Kidney (tissue), 14 donors: ENCODE measurements around the gene MYO10. TPM values are rescaled to one million over a fixed set of nuclear protein-coding genes. Genes with fewer than 3 reads are reported as not detected.

Experiments
- DNase-seq, 5 donors: peaks; one replicate each; pipeline ENCODE4 v3.0.0-alpha.2; 2013 to 2020
- FAIRE-seq: peaks from 2 replicates; lab custom pipeline; 2012; peaks lifted over from hg19 to GRCh38; lab: Jason Lieb, UNC
- H3K27ac ChIP-seq, 2 donors: one replicate each; pipeline ENCODE4 v1.7.0; 2013; ENCODE audit warnings: low read depth in 2 of 2, low read length in 2 of 2, inconsistent platforms in 1 of 2
- H3K27me3 ChIP-seq: one replicate; pipeline ENCODE4 v1.7.1; 2013; ENCODE audit warnings: low read length, inconsistent platforms; ENCODE audit not compliant: control insufficient read depth, insufficient read depth
- H3K36me3 ChIP-seq, 3 donors: one replicate each; pipeline versions ENCODE4 v1.7.0 to v1.7.1; 2013; ENCODE audit warnings: low read length in 3 of 3, control low read depth in 1 of 3, inconsistent platforms in 1 of 3; ENCODE audit not compliant: insufficient read depth in 3 of 3, control insufficient read depth in 2 of 3
- H3K4me1 ChIP-seq, 3 donors: one replicate each; pipeline versions ENCODE4 v1.7.0 to v1.7.1; 2013; ENCODE audit warnings: low read length in 3 of 3, inconsistent platforms in 1 of 3, low read depth in 1 of 3; ENCODE audit not compliant: control insufficient read depth in 2 of 3, insufficient read depth in 2 of 3
- H3K4me3 ChIP-seq, 3 donors: one replicate each; pipeline versions ENCODE4 v1.7.0 to v1.8.1; 2013; ENCODE audit warnings: low read length in 3 of 3, control low read depth in 1 of 3, inconsistent platforms in 1 of 3
- H3K9ac ChIP-seq, 3 donors: one replicate each; pipeline versions ENCODE4 v1.7.0 to v1.7.1; 2013; ENCODE audit warnings: low read length in 3 of 3, control low read depth in 1 of 3, inconsistent platforms in 1 of 3
- H3K9me3 ChIP-seq, 3 donors: one replicate each; pipeline versions ENCODE4 v1.7.0 to v1.7.1; 2013; ENCODE audit warnings: low read length in 3 of 3, control low read depth in 1 of 3, inconsistent platforms in 1 of 3; ENCODE audit not compliant: control insufficient read depth in 2 of 3, insufficient read depth in 1 of 3
- CTCF ChIP-seq: IDR thresholded peaks from 3 replicates; pipeline ENCODE4 v1.5.1; 2012; ENCODE audit warnings: mild to moderate bottlenecking, moderate library complexity, borderline replicate concordance; ENCODE audit not compliant: insufficient read depth; ENCODE audit errors: extremely low read depth
- intact Hi-C: fragments of 100-400 bp; cut with DNase I; formaldehyde crosslinking; loops from one replicate; pipeline ENCODE4 v1.11.1; 2022
- polyA plus RNA-seq: library from polyadenylated mRNA; stranded (reverse); fragments of 350-450 nt; fragmentation: Illumina TruSeq; extraction: RNeasy Lipid Tissue Mini Kit (QIAGEN cat#74804); gene quantifications from one replicate; pipeline ENCODE4 v1.2.3, GENCODE V29; 2014; ENCODE audit warnings: low read depth, low replicate concordance; ENCODE audit not compliant: insufficient read depth
- total RNA-seq: library from RNA; stranded (reverse); fragmentation: NEBNext Ultra II Directional; extraction: Animal tissue kit (Norgen Biotek cat#: 25700); gene quantifications from one replicate; pipeline ENCODE4 v1.2.1, GENCODE V29; 2021
- donor health status: control.
- donor health status: control.
- donor health status: control.
- donor health status: control.
- donor health status: control.
- donor health status: DM: yes; HTN: yes; CAD: no.
- donor health status: Normal renal cell carcinoma (clear cell type).

The MYO10 gene
- total and polyA plus RNA-seq, 2 donors from 2014 or later: 7.6 to 52.4 TPM

- Histone ChIP-seq H3K27me3 (no peaks in the 10 kb centered on the region), H3K4me3 (no peak overlapping the region), H3K4me1 (peaks cover 0 to 23% (median 15%) of the 10 kb centered on the region in 3 donors), H3K9ac (no peak overlapping the region), H3K9me3 (no peaks in the 10 kb centered on the region), H3K27ac (no peak overlapping the region), H3K36me3 (no peaks in the 10 kb centered on the region)
- TF ChIP-seq CTCF: no peak
- FAIRE-seq: no peak
- DNase-seq: no peak
- intact Hi-C loops: no loop called here
Measured at GRCh38 chr5:16865151-16865550, 70.9 kb downstream of the MYO10 start.

- DNase-seq (no peak), FAIRE-seq (no peak)
- Histone ChIP-seq H3K9me3 (no peaks in the 10 kb centered on the region), H3K36me3 (no peaks in the 10 kb centered on the region), H3K4me1 (peaks cover 0 to 23% (median 15%) of the 10 kb centered on the region in 3 donors), H3K27ac (no peak overlapping the region), H3K4me3 (no peak overlapping the region), H3K9ac (no peak overlapping the region), H3K27me3 (no peaks in the 10 kb centered on the region)
- intact Hi-C loops: no loop called here
- TF ChIP-seq CTCF: no peak
Measured at GRCh38 chr5:16864631-16865131, 71.4 kb downstream of the MYO10 start.

DNA sequence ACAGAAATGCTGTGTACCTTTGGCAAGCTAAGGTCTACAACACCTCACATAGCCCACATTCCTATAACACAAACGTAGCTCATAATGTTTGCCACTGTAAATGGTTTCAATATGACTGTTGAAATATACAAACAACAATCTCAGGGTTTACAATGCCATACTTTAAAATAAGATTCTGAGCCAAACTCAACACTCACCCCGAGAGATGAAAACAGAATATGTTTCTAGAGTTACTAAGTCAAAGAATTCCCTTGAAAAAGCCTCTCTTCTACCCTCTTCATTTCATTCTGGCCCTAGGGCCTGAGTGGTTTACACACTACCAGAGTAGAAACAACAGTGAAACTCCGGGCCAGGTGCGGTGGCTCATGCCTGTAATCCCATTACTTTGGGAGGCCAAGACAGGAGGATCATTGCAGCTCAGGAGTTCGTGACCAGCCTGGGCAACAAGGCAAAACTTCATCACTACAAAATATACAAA, 72.6 kb downstream of the MYO10 start:
- FAIRE-seq (no peak), DNase-seq (no peak)
- no peaks in the 10 kb centered on the region for H3K27me3 ChIP-seq
- H3K9ac ChIP-seq: no peak overlapping the region
- H3K9me3 ChIP-seq: peaks cover 0 to 6% (median 0%) of the 10 kb centered on the region in 3 donors
- intact Hi-C loops: no loop called here
- H3K4me3 ChIP-seq: no peak overlapping the region
- no peak overlapping the region for H3K27ac ChIP-seq
- H3K4me1 ChIP-seq: peaks cover 0 to 23% (median 15%) of the 10 kb centered on the region in 3 donors
- H3K36me3 ChIP-seq: no peaks in the 10 kb centered on the region
- TF ChIP-seq CTCF: no peak

DNA sequence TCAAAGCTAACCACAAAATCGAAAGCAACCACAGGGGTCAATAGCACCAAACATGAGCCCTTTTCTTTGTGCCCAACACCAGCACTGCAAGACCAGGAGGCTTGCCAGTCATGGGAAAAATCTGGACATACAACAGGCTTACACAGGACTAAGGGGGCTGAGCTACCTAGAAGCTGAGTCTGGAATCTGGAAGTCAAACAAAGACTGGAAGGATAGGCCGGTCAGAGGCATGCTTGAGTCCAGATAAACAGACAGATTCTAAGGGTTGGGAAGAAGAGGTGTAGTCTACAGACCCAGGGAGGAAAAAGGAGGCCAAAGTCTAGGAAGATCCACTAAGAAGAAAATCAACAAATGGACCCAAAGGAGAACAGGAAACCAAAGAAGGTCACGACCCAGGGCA, 73.3 kb downstream of the MYO10 start:
- no peak for DNase-seq
- Histone ChIP-seq H3K4me1 (peaks cover 0 to 23% (median 15%) of the 10 kb centered on the region in 3 donors), H3K36me3 (no peaks in the 10 kb centered on the region), H3K27ac (no peak overlapping the region), H3K9me3 (peaks cover 0 to 6% (median 0%) of the 10 kb centered on the region in 3 donors), H3K9ac (no peak overlapping the region), H3K27me3 (no peaks in the 10 kb centered on the region), H3K4me3 (no peak overlapping the region)
- FAIRE-seq: no peak
- intact Hi-C loops: no loop called here
- TF ChIP-seq CTCF: no peak
